GM21367 (cell line): ENCODE data around the gene ANO7.

Experiments used
- ATAC-seq: cut with Tn5 transposase; IDR thresholded peaks from one replicate; pipeline ENCODE4 v1.9.1; 2021; ENCODE audit not compliant: unreplicated experiment

ANO7 gene

GRCh38 chr2:241240320-241241004 is 52.0 kb downstream of the ANO7 start:
- no peak for ATAC-seq

DNA sequence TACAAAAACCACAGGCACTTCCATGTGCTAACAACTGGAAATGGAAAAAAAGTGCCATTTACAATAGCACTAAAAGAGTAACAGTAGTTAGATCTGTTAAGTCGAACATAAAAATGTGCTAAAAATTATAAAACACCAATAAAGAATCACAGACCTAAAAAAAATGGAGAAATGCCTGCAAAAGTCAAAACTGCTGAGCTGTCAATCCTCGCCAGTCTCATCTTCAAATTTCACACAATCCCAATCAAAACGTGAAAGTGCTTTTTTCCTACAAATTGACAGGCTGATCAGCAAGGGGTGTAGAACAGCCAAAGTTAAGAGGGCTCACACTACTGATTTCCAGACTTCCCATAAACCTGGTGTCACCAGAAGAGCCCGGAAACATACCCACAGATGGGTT is 53.2 kb downstream of the ANO7 start:
- no peak for ATAC-seq

- no peak for ATAC-seq
Observed at GRCh38 chr2:241242306-241242705, 53.8 kb downstream of the ANO7 start.

GRCh38 chr2:241244368-241244767 is 55.9 kb downstream of the ANO7 start:
- ATAC-seq, result no peak

GRCh38 chr2:241248289-241248688 is 59.8 kb downstream of the ANO7 start:
- ATAC-seq, result no peak

GRCh38 chr2:241248897-241249296 is 60.4 kb downstream of the ANO7 start:
- no peak for ATAC-seq

- ATAC-seq, result no peak
Observed at GRCh38 chr2:241249654-241250053, 61.2 kb downstream of the ANO7 start.

DNA sequence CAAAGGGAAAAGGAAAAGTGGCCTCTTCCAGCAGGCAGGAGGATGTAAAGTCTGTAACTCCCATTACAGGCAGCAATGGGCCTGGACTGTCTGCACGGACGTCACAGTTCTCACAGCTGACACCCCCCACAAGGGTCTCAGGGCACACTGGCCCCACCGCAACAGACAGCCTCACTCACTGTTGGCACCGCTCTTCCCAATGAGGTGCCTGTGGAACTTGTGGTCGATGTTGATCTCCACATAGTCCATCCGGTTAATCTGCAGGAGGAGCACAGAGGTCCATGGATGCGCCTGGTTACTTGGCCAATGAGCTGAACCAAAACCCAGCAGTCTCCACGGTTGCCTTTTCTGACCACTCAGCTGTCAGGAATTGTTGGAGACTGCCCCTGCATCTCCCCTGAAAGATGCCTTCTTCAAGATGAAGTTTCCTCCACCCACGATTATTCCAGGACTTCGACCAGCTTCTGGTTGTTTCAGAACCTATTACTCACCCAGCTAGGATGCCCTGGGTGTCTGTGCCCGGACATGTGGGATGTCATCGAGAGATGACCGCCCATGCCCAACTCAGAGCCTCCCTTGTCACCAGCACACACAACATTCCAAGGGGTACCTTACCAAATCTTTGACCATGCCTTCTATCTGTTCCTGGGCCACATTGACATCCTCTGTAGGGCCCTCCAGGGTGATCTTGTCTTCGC is 64.5 kb downstream of the ANO7 start:
- no peak for ATAC-seq

DNA sequence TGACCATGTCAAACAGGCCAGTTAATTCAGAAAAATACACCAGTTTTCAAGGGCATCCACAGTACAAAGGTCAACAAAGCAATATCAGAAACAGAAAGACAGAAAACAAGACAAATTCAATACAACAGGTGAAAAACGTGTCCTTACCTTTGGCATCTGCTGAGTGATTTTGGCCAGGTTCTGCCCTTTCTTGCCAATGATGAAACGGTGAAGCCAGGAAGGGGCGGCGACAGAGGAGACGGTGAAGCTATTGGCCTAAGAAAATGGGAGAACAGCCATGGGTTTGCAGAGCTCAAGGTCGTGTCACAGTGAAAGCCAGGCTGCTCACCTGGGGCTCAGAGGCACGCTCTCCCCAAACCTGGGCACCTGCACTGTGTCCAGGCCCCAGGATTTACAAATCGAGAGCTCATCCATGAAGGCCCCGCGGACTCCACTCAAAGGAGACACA is 66.5 kb downstream of the ANO7 start:
- no peak for ATAC-seq

DNA sequence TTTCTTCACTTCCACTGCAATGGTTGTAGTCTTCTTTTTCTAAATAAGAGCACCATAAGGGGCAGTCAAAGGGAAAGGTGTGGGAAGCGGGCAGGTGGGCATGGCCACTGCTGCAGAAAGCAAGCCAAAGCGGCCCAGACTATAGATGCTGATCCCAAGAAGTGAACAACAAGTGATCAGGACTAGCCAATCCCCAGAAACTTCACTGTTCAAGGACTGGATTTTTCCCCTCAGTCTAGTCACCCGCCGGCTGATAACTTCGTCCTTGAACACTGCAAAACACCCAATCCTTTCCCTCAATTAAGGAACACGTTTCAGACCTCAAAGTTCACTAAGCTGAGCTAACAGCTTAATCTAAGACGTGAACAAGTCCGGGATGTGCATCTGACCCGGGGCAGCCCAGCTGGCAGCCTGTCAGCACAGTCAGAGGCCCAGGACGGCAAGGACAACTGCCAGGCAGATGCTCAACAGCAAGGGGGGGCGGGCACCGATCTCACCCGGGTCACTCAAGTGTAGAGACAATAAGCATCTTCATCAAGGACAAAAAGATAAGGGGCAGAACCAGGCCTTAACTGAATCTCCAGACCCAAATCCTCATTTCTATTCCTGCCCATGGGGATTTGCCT is 67.2 kb downstream of the ANO7 start:
- no peak for ATAC-seq

DNA sequence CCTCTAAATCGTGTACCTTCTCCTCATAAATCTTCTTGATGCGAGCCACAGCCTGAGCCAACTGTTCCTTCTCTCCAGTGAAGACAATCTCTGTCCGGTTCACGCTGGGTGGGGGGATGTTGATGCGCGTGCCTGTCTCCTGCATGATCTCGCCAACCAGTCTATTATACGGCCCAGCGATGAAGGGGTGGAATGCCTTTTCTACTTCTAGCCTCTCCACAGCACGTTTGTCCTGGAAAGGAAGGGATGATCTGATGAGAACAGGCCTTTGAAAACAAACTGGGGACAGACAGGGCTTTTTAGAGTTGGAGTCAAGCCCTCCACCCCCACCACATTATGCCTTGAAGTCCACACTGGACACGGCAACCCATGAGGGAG is 67.7 kb downstream of the ANO7 start:
- no peak for ATAC-seq

DNA sequence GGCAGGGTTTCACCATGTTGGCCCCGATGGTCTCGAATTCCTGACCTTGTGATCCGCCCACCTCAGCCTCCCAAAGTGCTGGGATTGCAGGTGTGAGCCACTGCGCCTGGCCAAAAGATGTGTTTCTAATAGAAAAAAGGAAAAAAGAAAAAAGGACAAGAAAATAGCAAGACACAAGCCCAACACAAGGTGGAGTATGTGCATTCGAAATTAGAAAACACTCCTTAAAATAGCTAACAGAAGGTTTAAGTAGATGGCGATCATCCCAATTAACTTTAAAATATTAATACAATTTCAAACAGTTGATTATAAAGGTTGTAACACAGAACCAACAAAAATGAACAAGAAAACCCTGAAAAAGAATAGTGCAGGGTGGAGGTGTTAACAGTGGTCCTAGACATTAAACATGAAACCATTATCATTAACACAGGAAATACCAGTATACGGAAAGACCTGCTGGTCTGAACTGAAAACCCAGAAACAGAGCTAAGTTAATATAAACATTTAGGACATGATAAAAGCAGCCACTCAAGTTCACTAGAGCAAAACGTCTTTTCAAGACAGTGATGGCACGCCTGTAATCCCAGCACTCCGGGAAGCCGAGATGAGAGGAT is 69.0 kb downstream of the ANO7 start:
- no peak for ATAC-seq

GRCh38 chr2:241258505-241259280 is 70.2 kb downstream of the ANO7 start:
- no peak for ATAC-seq

GRCh38 chr2:241260911-241261310 is 72.4 kb downstream of the ANO7 start:
- no peak for ATAC-seq

DNA sequence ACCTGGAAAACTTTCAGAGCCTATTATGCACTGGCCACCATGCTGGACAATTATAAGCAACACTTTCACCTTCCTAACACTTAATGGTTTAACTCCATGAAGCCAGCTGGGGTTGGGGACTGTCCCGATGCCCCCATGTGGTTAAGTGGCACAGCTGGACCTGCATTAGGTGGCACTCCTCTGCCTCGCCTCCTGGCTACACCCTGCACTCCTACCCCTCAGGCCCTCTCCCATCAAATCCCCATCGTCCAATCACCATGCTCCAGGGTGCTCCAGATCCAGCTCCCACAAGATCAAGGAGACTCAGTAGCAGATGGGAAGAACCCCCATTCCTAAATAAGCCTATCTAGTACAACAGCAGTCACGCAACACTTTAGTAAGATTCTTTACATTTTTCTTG is 73.2 kb downstream of the ANO7 start:
- ATAC-seq, result no peak

DNA sequence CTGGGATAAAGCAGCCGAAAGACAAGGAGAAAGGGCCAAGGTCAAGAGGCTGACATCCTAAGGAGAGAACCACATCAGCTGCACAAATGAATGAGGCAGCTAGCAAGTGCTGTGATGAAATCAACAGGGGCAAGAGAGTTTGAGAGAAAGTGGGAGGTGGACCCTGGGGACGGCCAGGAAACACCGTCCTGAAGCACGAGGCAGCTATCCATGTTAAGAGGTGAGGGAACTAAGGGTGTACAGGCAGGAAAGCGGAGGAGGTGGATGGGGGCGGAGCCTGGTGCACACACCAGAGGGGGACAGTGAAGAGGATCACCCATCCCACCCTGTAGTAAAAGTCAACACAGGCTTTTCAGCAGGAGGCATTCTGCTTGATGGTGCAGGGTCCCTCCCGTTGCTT is 74.6 kb downstream of the ANO7 start:
- ATAC-seq, result no peak

DNA sequence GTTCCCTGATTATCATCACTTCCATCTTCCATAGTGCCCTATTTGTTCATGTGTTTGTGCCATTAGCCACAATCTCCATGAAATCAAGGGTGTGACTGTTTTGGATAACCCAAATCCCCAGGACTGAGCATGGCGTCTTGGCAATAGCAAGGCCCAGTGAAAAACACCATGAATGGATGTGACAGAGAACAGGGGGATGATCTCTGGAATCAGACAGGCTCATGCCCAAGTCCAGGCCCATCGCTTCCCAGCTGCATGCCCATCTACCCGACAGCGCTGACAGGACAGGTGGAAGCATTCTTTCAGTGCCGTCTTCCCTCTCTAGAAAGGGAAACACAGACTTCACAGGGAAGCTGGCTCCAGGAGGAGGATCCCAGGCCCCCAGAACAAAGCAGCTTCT is 77.0 kb downstream of the ANO7 start:
- no peak for ATAC-seq

GRCh38 chr2:241267249-241268067 is 79.0 kb downstream of the ANO7 start:
- no peak for ATAC-seq

- ATAC-seq, result no peak
Observed at GRCh38 chr2:241268306-241268705, 79.8 kb downstream of the ANO7 start.

GRCh38 chr2:241268716-241269445 is 80.4 kb downstream of the ANO7 start:
- ATAC-seq, result no peak
